M059J (cell line): ENCODE measurements around the gene COG8. TPM values are rescaled to one million over a fixed set of nuclear protein-coding genes. Genes with fewer than 3 reads are reported as not detected.
"Not testable (repeated sequence)": the region's sequence is repeated elsewhere in the genome, so short reads cannot be mapped to it uniquely, and the experiment has no call there.

Experiments used
- DNase-seq: peaks from one replicate; pipeline ENCODE4 v3.0.0-alpha.2; 2012; ENCODE audit warnings: low read depth
- total RNA-seq: library from RNA; depleted of rRNA; stranded (reverse); fragments of >200 nt; shearing (Covaris generic); gene quantifications from 2 replicates; pipeline ENCODE4 v1.2.3, GENCODE V29; 2014; rRNA removed

The COG8 gene
- total RNA-seq, 1 experiment from 2014 or later, result 36.8 TPM

- DNase-seq, result no peak
Measured at GRCh38 chr16:69293401-69293800, 46.0 kb downstream of the COG8 start.

GRCh38 chr16:69291657-69292056, 47.7 kb downstream of the COG8 start:
- not testable (repeated sequence) for DNase-seq

- peak; percentile 65 for DNase-seq
Measured at GRCh38 chr16:69286941-69287713, 52.2 kb downstream of the COG8 start.

GRCh38 chr16:69285240-69285639, 54.1 kb downstream of the COG8 start:
- no peak for DNase-seq

GRCh38 chr16:69283851-69284250, 55.5 kb downstream of the COG8 start:
- DNase-seq, result no peak

- no peak for DNase-seq
Measured at GRCh38 chr16:69277413-69277812, 62.0 kb downstream of the COG8 start.

Other genes with a start within 250 kb of the COG8 start
- gene HAS3, start 233.9 kb downstream of the COG8 start, total RNA-seq, result 0.20 and 1.3 TPM in 2 replicates
- gene CHTF8, start 207.0 kb downstream of the COG8 start, total RNA-seq, result 82.1 and 84.6 TPM in 2 replicates
- 32.0 and 37.4 TPM in 2 replicates for gene UTP4, start 206.9 kb downstream of the COG8 start, total RNA-seq
- 20.9 and 48.2 TPM in 2 replicates for gene SNTB2, start 152.4 kb downstream of the COG8 start, total RNA-seq
- 27.8 and 32.1 TPM in 2 replicates for gene VPS4A, start 28.2 kb downstream of the COG8 start, total RNA-seq
- 23.5 and 29.5 TPM in 2 replicates for gene PDF, start 9.0 kb downstream of the COG8 start, total RNA-seq
- 24.5 and 29.4 TPM in 2 replicates for gene NIP7, start 208 bp upstream of the COG8 start, total RNA-seq
- not detected in 2 replicates for gene TMED6, start 12.2 kb upstream of the COG8 start, total RNA-seq
- 16.0 and 35.9 TPM in 2 replicates for gene TERF2, start 46.4 kb upstream of the COG8 start, total RNA-seq
- 132 and 206 TPM in 2 replicates for gene CYB5B, start 85.1 kb upstream of the COG8 start, total RNA-seq
- gene NFAT5, start 226.4 kb upstream of the COG8 start, total RNA-seq, result 12.4 and 34.5 TPM in 2 replicates